ENCODE measurements around the gene STRN4.
"Not testable (repeated sequence)": the region's sequence is repeated elsewhere in the genome, so short reads cannot be mapped to it uniquely, and the experiment has no call there.

Gene STRN4, protein sequence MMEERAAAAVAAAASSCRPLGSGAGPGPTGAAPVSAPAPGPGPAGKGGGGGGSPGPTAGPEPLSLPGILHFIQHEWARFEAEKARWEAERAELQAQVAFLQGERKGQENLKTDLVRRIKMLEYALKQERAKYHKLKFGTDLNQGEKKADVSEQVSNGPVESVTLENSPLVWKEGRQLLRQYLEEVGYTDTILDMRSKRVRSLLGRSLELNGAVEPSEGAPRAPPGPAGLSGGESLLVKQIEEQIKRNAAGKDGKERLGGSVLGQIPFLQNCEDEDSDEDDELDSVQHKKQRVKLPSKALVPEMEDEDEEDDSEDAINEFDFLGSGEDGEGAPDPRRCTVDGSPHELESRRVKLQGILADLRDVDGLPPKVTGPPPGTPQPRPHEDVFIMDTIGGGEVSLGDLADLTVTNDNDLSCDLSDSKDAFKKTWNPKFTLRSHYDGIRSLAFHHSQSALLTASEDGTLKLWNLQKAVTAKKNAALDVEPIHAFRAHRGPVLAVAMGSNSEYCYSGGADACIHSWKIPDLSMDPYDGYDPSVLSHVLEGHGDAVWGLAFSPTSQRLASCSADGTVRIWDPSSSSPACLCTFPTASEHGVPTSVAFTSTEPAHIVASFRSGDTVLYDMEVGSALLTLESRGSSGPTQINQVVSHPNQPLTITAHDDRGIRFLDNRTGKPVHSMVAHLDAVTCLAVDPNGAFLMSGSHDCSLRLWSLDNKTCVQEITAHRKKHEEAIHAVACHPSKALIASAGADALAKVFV

DNA sequence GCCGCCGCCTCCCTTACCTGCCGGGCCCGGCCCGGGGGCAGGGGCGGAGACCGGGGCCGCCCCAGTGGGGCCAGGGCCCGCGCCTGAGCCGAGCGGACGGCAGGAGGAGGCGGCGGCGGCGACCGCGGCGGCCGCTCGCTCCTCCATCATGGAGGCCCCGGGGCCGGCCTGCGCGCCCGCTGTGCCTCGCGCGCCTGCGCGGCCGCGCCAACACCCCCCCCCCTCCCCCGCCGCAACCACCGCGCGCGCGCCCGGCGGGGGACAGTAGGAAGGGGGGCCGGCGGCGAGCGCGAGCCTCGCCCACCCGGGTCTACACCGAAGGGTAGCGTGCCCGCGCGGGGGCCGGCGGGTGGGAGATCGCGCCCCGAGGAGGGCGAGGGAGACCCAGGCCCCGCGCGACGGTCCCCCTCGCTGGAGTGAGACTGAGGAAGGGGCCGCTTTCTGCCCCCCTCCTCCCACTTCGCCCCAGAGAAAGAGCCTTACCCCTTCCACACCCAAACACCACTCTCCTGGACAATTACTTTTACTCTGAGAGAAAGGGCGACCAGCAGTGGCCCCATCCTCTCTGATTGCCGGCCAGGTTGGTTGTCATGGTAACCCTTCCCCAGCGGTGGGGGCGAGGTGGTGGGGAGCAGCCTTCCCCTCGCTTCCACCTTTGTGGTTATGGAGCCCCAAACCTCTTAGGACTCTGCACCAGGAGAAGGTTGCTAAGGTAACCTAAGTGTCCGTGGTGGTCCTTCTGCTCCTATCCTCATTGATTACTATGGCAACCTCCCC is at the start of gene STRN4:
Gene STRN4 (minus strand): TSS at position 170 of the 777 bp plus-strand sequence. CDS start 20 bp downstream, at position 150.
- peak; percentile 61 for DNase-seq

DNA sequence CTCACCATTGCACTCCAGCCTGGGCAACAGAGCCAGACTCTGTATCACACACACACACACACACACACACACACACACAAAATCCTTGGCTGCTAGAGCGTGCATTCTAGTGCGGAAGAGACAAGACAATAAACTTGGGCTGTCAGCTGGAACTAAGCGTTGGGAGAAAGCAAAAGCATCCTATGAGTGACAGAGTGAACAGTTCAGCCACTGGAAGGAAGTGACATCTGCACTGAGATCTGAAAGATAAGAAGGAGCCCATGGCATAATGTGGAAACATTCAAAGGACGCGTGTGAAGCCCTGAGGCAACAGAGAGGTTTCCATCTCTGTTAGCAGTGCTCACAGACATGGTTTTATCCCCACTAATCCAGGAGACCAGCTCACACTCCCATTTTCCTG is 45.7 kb upstream of the STRN4 start:
- peak; percentile 49 for DNase-seq

- DNase-seq = no peak
Observed at GRCh38 chr19:46789371-46789770, 43.1 kb upstream of the STRN4 start.

DNA sequence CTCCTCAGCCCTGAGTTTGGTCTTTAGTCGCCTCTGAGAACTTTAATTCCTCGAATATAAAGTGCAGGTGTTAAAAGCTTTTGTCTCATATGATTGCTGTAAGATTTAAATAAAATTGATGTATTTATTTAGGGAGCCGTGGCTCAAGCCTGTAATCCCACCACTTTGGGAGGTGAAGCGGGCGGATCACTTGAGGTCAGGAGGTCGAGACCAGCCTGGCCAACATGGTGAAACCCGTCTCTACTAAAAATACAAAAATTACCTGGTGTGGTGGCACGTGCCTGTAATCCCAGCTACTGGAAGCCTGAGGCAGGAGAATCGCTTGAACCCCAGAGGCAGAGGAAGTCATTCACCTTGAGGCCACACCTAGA is 42.7 kb upstream of the STRN4 start:
- no peak for DNase-seq

DNA sequence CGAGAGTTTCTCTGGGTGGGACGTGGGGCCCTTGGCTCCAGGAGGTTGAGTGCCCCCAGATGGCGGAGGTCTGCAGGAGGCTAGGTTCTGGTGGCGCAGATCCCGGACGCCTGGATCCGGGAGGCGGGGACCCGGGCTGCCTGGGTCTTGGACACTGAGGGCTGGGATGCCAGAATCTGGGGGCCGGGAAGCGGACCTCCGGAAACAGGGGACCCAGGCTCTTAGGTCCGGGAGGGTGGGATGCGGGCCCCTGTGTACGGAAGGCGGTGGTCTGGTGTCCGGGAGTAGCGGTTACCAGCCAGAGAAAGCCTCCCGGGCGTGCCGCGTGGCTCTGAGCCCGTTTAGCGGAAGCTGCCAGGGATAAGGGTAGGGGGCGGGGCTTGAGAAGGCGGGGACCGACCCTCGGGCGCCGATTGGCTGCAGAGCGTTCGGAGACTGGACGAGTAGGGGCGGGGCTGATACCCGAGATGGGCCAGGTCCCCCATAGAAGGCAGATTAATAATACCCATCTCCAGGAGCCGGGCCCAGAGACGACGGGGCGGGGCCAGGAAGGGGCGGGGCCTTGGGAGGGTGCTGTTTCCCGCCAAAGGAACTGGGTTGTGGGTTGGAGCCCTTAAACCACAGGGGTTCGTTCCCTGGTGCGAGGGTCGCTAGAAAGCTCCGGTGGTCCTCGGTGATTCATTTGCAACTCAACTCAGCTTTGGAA is 42.2 kb upstream of the STRN4 start, which contains the start of gene SLC1A5:
Gene SLC1A5 (minus strand): TSS at position 333 of the 706 bp plus-strand sequence. CDS start 629 bp downstream, outside the sequence.
- peak; percentile 98 for DNase-seq

DNA sequence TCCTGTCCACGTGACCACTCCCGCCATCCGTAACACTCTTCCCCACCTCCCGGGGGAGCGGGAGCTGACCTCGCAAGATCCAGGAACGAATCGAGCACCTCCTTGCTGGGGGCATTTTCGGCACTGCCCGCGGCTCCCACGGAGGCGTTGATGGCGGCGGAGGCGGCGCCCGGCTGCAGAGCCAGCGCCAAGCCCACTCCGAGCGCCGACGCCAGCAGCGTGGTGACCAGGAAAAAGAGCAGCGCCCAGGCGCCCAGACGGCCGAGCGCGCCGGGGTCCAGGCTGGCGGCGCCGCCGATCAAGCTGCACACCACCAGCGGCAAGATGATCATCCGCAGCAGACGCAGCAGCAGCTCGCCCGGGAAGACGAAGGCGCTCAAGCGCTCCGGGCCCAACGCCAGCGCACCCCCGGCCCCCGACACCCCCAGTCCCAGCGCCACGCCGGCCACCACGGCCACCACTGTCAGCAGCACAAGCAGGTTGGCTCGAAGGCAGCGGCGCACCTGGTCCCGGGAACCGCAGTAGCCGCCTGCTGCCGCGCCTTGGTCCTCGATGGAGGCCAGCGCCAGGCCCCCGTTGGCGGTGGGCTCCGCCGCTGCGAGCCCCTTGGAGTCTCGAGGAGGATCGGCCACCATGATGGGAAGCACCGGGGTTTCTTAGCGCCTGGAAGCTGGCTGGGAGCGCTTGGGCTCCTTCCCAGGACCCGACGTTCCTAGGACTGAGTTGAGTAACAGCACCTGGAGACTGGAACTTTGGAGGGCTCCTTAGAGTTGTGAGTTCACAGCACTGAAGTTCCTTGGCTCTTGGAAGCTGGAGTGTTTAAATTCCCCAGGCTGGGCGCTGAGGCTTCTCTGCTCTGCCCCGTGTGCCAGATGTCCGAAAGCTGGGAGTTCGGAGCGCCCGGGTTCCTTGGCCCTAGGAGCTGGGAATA is 41.3 kb upstream of the STRN4 start:
- peak; percentile 77 for DNase-seq

- no peak for DNase-seq
Observed at GRCh38 chr19:46787040-46787330, 40.7 kb upstream of the STRN4 start.

DNA sequence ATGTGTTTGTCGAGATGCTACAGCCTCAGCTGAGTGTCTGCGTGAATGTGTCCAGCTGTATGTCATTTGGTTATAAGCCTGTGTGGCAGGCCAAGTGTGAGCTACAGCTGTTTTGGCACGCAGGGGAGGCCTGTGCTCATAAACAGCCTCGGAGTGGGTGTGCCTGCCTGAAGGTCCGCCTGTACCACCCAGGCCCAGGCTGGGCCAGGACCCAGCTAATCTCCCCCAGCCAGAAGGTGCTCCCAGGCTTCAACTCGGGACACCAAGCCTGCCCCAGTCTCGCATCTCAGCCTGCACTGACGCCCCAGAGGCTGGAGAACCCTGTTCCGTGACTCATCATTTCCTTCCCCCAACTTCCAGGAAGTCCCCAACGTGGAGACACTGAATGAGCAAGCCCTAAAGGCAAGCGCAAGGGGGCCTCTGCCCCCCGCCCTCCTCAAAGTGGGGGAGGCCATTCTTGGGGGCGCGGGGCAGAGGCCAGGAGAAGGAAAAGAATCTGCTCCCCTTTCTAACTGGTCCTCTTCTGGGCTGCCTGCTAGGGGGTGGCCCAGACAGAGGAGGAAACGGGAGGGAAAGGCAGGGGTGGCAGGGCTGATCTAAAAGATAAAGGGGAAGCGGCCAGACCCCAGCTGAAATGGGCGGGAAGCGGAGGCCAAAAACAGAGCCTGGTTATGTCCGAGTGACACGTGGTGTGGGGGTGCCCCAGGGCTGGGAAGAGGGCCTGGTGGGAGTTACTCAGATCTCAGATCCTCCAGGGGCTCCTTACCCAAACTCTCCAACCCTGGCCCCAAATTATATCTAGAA is 40.2 kb upstream of the STRN4 start:
- DNase-seq = peak; percentile 88

- DNase-seq = no peak
Observed at GRCh38 chr19:46785980-46786235, 39.7 kb upstream of the STRN4 start.

GRCh38 chr19:46785054-46785979 is 39.1 kb upstream of the STRN4 start:
- DNase-seq = no peak

DNA sequence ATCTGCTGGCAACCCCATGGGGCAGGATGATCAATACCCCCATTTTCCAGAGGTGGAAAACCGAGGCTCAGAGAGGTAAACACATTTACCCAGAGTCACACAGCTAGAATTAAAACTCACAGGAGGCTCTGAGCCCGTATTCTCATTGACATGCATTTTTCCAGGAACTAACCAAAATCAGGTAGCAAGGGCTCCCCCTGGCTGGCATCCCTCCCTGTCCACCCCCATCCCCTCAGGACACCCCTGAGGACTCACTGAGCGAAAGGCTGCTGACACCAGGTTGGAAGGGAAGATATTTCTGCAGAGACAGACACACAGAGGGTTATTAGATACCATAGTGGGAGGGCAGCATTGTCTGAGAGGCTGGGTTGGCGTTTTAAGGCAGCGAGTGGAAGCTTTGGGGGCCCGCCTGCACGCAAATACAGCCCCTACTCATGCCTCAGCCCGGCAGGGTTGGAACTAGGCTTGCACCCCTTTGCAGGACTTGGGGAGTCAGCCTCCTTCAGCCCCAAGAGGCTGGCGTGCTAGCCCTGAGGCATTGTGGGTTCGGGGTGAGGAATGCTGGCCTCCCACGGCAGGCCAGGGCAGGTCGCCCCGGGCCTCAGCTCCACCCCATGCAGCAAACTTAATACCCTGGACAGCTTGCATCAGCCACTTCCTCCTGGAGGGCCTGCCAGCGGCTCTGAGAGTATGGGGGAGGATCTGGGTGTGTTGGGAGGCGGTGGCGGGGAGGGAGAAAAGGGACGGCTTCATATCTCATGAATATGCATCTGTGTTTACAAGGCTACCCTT is 38.2 kb upstream of the STRN4 start:
- peak; percentile 96 for DNase-seq

DNA sequence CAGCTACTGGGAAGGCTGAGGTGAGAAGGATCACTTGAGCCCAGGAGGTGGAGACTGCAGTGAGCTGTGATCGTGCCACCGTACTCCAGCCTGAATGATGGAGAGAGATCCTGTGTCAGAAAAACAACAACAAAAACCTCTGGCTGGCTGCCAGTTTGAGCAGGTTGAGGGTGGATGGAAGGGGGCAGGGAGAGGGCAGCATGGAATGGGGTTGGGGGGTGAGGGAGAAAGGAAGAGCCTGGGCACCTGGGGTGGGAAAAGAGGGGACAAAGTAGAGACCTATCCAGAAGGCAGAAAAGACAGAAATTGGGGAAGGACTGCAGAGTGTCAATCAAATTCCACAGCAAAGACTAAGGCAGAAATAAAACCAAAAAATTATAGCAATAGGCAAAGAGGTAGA is 37.4 kb upstream of the STRN4 start:
- no peak for DNase-seq

GRCh38 chr19:46782355-46783019 is 36.2 kb upstream of the STRN4 start:
- no peak for DNase-seq

GRCh38 chr19:46777956-46778645 is 31.9 kb upstream of the STRN4 start:
- DNase-seq = not testable (repeated sequence)

DNA sequence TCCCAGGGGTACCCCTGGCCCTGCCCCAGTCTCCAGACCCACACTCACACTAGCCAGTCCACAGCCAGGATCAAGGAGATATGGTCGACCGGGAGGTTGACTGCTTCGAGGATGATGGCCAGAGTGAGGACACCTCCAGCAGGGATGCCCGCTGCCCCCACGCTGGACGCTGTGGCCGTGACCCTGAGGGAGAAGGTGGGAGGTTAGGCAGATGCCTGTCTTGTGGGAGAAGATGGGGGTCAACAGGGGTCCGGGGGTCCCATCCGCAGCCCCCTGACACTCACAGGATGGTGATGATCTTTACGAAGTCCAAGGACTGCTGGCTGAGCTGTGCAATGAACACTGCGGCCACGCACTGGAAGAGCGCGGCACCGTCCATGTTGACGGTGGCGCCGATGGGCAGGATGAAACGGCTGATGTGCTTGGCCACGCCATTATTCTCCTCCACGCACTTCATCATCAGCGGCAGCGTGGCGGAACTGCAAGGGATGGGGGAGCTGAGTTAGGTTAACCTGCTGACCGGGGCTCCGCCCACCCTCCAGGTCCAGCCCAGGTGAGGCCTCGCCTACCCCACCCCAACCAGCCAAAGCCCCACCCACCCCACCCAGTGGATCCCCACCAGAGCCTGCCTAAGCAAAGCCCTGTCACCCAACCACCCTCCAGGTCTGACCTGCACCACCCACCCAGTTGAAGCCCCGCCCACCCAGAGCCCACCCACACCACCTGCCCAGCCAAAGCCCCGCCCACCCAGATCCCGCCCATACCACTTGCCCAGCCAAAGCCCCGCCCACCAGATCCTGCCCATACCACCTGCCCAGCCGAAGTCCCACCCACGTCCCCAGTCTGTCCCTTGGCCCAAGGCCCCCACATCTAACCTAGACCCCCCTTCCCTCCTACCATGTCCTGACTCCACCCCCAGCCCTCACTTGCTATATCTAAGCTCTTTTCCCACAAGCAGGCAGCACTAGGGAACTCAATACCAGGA is 31.0 kb upstream of the STRN4 start:
- no peak for DNase-seq

GRCh38 chr19:46775642-46776258 is 29.5 kb upstream of the STRN4 start:
- no peak for DNase-seq
